PC-3 (cell line): Measurements from ENCODE around the gene TPT1. TPM values are rescaled to one million over a fixed set of nuclear protein-coding genes. Genes with fewer than 3 reads are reported as not detected.

Experiments used
- ATAC-seq: fragments of 200-7000 bp; cut with Tn5 transposase; 2 replicates; pipeline ENCODE4 v1.9.1; 2020; ENCODE audit warnings: mild to moderate bottlenecking, moderate library complexity
- BruUV-seq: library from RNA; stranded (reverse); fragments of 400-500 nt; replicated peaks from 2 replicates; lab custom pipeline; 2021; lab: Mats Ljungman, UMichigan
- CTCF ChIA-PET: fragments of 300-600 bp; sonication (Branson Sonifier 250); formaldehyde crosslinking; loops from one replicate; lab custom pipeline; 2022; ENCODE audit warnings: antibody characterized with exemption; lab: Charles Lee
- POLR2A ChIA-PET: fragments of 300-600 bp; sonication (Branson Sonifier 250); formaldehyde crosslinking; loops from one replicate; lab custom pipeline; 2022; ENCODE audit warnings: antibody characterized with exemption; ENCODE audit not compliant: unreplicated experiment; lab: Charles Lee
- DNase-seq: peaks from one replicate; pipeline ENCODE4 v3.0.0-alpha.2; 2015
- H2AFZ ChIP-seq: fragments of 300-600 bp; sonication (generic); 2 replicates; pipeline ENCODE4 v1.6.0; 2016; ENCODE audit warnings: antibody characterized with exemption, low read length
- H3F3A ChIP-seq: fragments of 300-600 bp; sonication (generic); one replicate; pipeline ENCODE4 v1.6.0; 2017; ENCODE audit warnings: antibody characterized with exemption, low read length, control low read depth, mild to moderate bottlenecking; ENCODE audit not compliant: unreplicated experiment
- H3K27ac ChIP-seq: fragments of 300-600 bp; sonication (generic); 2 replicates; pipeline ENCODE4 v1.5.1; 2016; ENCODE audit warnings: mild to moderate bottlenecking, low read length
- H3K27me3 ChIP-seq: fragments of 300-600 bp; sonication (generic); 2 replicates; pipeline ENCODE4 v1.6.1; 2016; ENCODE audit warnings: low read length, mixed read lengths
- H3K36me3 ChIP-seq: fragments of 300-600 bp; sonication (generic); 2 replicates; pipeline ENCODE4 v1.6.1; 2016; ENCODE audit warnings: low read depth, mixed run types, low read length, mixed read lengths
- H3K4me1 ChIP-seq: fragments of 300-600 bp; sonication (generic); 2 replicates; pipeline ENCODE4 v1.5.1; 2016; ENCODE audit warnings: low read length; ENCODE audit not compliant: insufficient read depth
- H3K4me2 ChIP-seq: fragments of 300-600 bp; sonication (generic); 2 replicates; pipeline ENCODE4 v1.6.0; 2016; ENCODE audit warnings: low read length
- H3K4me3 ChIP-seq: fragments of 300-600 bp; sonication (generic); 2 replicates; pipeline ENCODE4 v1.5.1; 2016; ENCODE audit warnings: mild to moderate bottlenecking, low read length, mixed read lengths
- H3K79me2 ChIP-seq: fragments of 300-600 bp; sonication (generic); 2 replicates; pipeline ENCODE4 v1.6.1; 2017; ENCODE audit warnings: low read length, mixed read lengths
- H3K9ac ChIP-seq: fragments of 300-600 bp; sonication (generic); 2 replicates; pipeline ENCODE4 v1.6.0; 2016; ENCODE audit warnings: mild to moderate bottlenecking, low read length
- H3K9me2 ChIP-seq: fragments of 300-600 bp; sonication (generic); replicated peaks from 2 replicates; pipeline ENCODE4 v1.6.1; 2016; ENCODE audit warnings: mixed run types, low read length, mixed read lengths
- H3K9me3 ChIP-seq: fragments of 300-600 bp; sonication (generic); 2 replicates; pipeline ENCODE4 v1.6.1; 2016; ENCODE audit warnings: low read length, mixed read lengths
- H4K20me1 ChIP-seq: fragments of 300-600 bp; sonication (generic); 2 replicates; pipeline ENCODE4 v1.6.1; 2016; ENCODE audit warnings: low read length, mixed read lengths
- EZH2 ChIP-seq: fragments of 300-600 bp; sonication (generic); IDR thresholded peaks from one replicate; pipeline ENCODE4 v1.6.1; 2017; ENCODE audit warnings: antibody characterized with exemption, mild to moderate bottlenecking, low read length; ENCODE audit not compliant: unreplicated experiment
- EZH2phosphoT487 ChIP-seq: fragments of 300-600 bp; sonication (generic); IDR thresholded peaks from 2 replicates; pipeline ENCODE4 v1.6.1; 2018; ENCODE audit warnings: mild to moderate bottlenecking, antibody characterized with exemption, low read length, borderline replicate concordance
- intact Hi-C: fragments of 100-400 bp; cut with micrococcal nuclease; formaldehyde crosslinking; loops from 2 replicates; pipeline ENCODE4 v1.9.0; 2023
- total RNA-seq: library from RNA; depleted of rRNA; stranded (reverse); fragments of >200 nt; gene quantifications from 2 replicates; pipeline ENCODE4 v1.2.3, GENCODE V29; 2014
- TF ChIP-seq, protein P1 (sequence below): fragments of 300-600 bp; sonication (generic); conservative IDR thresholded peaks from 2 replicates; pipeline ENCODE4 v1.5.1; 2017; ENCODE audit warnings: antibody characterized with exemption, low read depth, mild to moderate bottlenecking, low read length

The TPT1 gene
- total RNA-seq, 1 experiment from 2014 or later = 982 TPM

DNA sequence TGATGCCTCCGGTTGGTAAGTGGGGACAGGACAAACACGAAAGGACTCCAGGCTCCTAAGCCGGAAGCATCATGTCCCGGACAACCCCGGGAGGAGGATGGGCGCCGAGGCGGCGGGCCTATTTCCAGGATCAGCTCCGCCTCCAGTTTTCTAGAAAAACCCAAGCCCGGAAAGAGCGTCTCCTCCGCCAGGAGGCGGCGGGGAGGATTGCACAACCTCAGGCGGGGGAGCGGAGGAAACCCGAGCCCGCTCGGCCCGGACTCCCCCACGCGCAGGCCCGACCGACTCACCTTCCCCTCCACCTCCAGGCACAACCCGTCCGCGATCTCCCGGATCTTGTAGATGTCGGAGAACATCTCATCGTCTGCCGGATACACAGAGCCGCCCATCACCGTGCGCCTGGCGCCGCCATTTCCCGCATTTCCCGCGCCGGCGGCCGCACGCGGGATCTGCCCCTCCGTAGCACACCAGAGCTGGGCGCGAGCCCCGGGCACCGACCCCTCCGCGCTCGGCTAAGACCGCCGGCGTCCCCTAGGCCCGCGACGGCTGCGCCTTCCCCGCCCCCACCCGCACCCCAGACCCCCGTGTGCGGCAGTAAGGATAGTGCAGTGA, 455 bp downstream of the TPT1 start:
- H3K27ac ChIP-seq = peak overlapping the region; percentile 96
- TF ChIP-seq EZH2 = no peak
- TSS peak; percentile 38 for BruUV-seq
- peaks cover 67% of the 10 kb centered on the region for H3K79me2 ChIP-seq
- DNase-seq (peak; percentile 80), ATAC-seq (peak; percentile 34)
- no peaks in the 10 kb centered on the region for H3K9me2 ChIP-seq
- peaks cover 23% of the 10 kb centered on the region for H3F3A ChIP-seq
- H3K4me3 ChIP-seq = peak overlapping the region; percentile 95
- H3K4me1 ChIP-seq = peaks cover 41% of the 10 kb centered on the region
- intact Hi-C loops = no loop called here
- H3K36me3 ChIP-seq = peaks cover 46% of the 10 kb centered on the region
- ChIA-PET POLR2A (interaction anchor here (0.6 to 1.6 kb wide), 3 partner anchors 13 to 156 kb away, joined by 3 to 9 read pairs (median 4); no protein-coding TSS in a partner anchor), CTCF (interaction anchor here (2.1 kb wide), 1 partner anchor 11 kb away, joined by 9 read pairs; no protein-coding TSS in a partner anchor)
- peak overlapping the region; percentile 93 for H3K4me2 ChIP-seq
- H3K9ac ChIP-seq = peak overlapping the region; percentile 100
- H4K20me1 ChIP-seq = peaks cover 52% of the 10 kb centered on the region
- H3K9me3 ChIP-seq = no peaks in the 10 kb centered on the region
- 0 out of 2 replicates have a peak overlapping the region, but pooled peaks have one; percentile 57 for H2AFZ ChIP-seq
- no peaks in the 10 kb centered on the region for H3K27me3 ChIP-seq

GRCh38 chr13:45339867-45340266, 1.1 kb downstream of the TPT1 start:
- H3F3A ChIP-seq = peaks cover 23% of the 10 kb centered on the region
- peaks cover 46% of the 10 kb centered on the region for H3K36me3 ChIP-seq
- H3K9me2 ChIP-seq = no peaks in the 10 kb centered on the region
- peak overlapping the region; percentile 100 for H3K9ac ChIP-seq
- ChIA-PET CTCF (interaction anchor here (2.1 kb wide), 1 partner anchor 10 kb away, joined by 9 read pairs; no protein-coding TSS in a partner anchor), POLR2A (interaction anchor here (0.5 to 1.6 kb wide), 3 partner anchors 12 to 904 kb away, joined by 4 to 9 read pairs (median 7); no protein-coding TSS in a partner anchor)
- H4K20me1 ChIP-seq = peaks cover 59% of the 10 kb centered on the region
- peaks cover 67% of the 10 kb centered on the region for H3K79me2 ChIP-seq
- intact Hi-C loops = no loop called here
- H3K27ac ChIP-seq = peak overlapping the region; percentile 96; the same call in 1 of the 2 replicates
- H3K4me3 ChIP-seq = peak overlapping the region; percentile 95
- DNase-seq (no peak), ATAC-seq (no peak)
- no peaks in the 10 kb centered on the region for H3K9me3 ChIP-seq
- H3K4me1 ChIP-seq = peaks cover 45% of the 10 kb centered on the region
- TF ChIP-seq, protein P1, sequence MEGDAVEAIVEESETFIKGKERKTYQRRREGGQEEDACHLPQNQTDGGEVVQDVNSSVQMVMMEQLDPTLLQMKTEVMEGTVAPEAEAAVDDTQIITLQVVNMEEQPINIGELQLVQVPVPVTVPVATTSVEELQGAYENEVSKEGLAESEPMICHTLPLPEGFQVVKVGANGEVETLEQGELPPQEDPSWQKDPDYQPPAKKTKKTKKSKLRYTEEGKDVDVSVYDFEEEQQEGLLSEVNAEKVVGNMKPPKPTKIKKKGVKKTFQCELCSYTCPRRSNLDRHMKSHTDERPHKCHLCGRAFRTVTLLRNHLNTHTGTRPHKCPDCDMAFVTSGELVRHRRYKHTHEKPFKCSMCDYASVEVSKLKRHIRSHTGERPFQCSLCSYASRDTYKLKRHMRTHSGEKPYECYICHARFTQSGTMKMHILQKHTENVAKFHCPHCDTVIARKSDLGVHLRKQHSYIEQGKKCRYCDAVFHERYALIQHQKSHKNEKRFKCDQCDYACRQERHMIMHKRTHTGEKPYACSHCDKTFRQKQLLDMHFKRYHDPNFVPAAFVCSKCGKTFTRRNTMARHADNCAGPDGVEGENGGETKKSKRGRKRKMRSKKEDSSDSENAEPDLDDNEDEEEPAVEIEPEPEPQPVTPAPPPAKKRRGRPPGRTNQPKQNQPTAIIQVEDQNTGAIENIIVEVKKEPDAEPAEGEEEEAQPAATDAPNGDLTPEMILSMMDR = no peak
- TF ChIP-seq EZH2 = no peak
- TF ChIP-seq EZH2phosphoT487 = no peak
- H3K27me3 ChIP-seq = no peaks in the 10 kb centered on the region
- peak overlapping the region; percentile 93 for H3K4me2 ChIP-seq
- BruUV-seq = no TSS peak
- no peak overlapping the region for H2AFZ ChIP-seq

DNA sequence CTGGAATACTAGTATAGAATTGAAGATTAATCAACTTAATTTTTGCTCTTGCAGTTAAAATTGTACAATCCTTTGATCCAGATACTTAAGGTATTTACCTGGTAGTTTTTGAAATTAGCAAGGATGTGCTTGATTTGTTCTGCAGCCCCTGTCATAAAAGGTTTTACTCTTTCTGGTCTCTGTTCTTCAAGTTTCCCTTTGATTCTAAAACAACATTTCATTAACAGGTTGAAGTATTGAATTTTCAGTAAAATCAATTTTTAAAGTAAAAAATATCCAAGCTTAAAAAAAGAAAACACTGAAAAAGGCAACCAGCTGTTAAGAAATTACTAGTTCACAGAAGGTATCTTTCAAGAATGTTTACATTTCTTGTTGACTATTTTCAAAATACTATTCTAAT, 1.6 kb downstream of the TPT1 start:
- Histone ChIP-seq H3K9ac (peak overlapping the region; percentile 100; the same call in 1 of the 2 replicates), H3K36me3 (peaks cover 46% of the 10 kb centered on the region)
- CTCF ChIA-PET = no interaction called here

More for the DNA sequence above, 1.6 kb downstream of the TPT1 start:
- Histone ChIP-seq H3K4me1 (peaks cover 45% of the 10 kb centered on the region), H4K20me1 (peaks cover 59% of the 10 kb centered on the region), H3K4me3 (peak overlapping the region; percentile 95), H3F3A (peaks cover 23% of the 10 kb centered on the region), H3K9me2 (no peaks in the 10 kb centered on the region), H3K9me3 (no peaks in the 10 kb centered on the region), H2AFZ (no peak overlapping the region), H3K27ac (no peak overlapping the region), H3K4me2 (peak overlapping the region; percentile 93), H3K79me2 (peaks cover 67% of the 10 kb centered on the region), H3K27me3 (no peaks in the 10 kb centered on the region)
- ATAC-seq (no peak), DNase-seq (no peak)
- TF ChIP-seq EZH2phosphoT487 (no peak), EZH2 (no peak)
- TF ChIP-seq, protein P1 = no peak
- BruUV-seq = no TSS peak
- intact Hi-C loops = no loop called here
- POLR2A ChIA-PET = interaction anchor here (0.5 kb wide), 1 partner anchor 904 kb away, joined by 7 read pairs; no protein-coding TSS in a partner anchor
